ENCODE results near the gene PIK3R6. TPM values are rescaled to one million over a fixed set of nuclear protein-coding genes. Genes with fewer than 3 reads are reported as not detected.
A peak's percentile ranks its signal among the peaks of the same experiment; 100 is the strongest.

PIK3R6 gene
- total and polyA plus RNA-seq, 7 experiments from 2014 or later = 0.06 to 11.3 (median 0.43) TPM

DNA sequence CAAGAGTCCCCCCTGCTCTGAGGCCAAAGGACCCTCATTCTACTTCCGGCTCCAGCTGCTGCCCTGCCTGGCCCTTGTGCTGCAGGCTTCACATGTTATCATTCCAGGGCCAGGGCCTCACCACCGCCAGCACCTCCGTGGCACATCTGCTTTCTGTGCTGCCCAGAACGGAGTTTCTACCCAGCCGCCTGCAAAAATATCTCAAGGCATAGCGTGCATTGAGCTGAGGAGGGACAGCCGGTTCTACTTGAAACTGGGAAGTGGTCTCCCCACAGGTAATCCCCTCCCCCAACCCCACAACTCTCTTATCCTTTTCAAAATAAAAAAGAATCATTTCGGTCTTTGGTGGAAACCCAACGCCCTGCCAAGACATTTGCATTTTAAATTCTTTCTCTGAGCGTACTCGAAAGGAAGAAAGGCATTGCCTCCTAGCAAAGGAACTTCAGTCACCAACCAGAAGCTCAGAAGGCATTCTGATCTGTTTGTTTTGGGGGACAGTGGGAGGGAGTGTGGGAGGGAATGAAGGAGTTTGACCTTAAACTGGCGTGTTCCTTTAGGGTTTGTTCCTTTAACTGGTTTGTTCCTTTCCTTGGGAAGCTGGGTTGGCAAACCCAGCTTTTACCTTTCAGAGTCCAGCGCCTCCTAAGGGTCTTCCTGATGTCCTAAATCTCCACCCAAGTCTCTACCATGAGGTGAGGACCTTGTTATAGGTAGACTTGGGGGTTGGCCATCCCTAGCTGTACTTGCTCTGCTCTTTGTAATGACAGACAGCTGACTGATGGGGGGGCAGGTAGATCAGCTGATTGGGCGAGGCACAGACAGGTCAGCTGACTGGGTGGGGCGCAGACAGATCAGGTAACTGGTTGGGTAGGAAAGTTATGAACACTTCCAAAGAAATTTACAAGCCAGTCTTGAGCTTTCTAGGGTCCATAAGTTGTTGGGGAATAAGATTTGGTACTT is 33.4 kb upstream of the PIK3R6 start:
- POLR2A ChIA-PET = interaction anchor here (0.6 to 4.6 kb wide), 8 partner anchors 18 to 1213 kb away, joined by 3 to 27 read pairs (median 3); partner anchors contain the start of genes PIK3R5 and TP53
- peaks cover 52 to 78% (median 66%) of the 10 kb centered on the region in 7 donors for H3K4me1 Mint-ChIP-seq
- CTCF ChIA-PET = interaction anchor here (0.6 to 1.8 kb wide), 7 partner anchors 39 to 1860 kb away, joined by 3 to 8 read pairs (median 3); no protein-coding TSS in a partner anchor
- H3K9me3 Mint-ChIP-seq = peaks cover 0 to 3% (median 0%) of the 10 kb centered on the region in 11 donors
- intact Hi-C loops (cut with micrococcal nuclease) = no loop called here
- no peaks in the 10 kb centered on the region for H3K27me3 ChIP-seq (ENCODE audit: control insufficient read depth in 2 of 2, insufficient read depth in 2 of 2, low read length in 2 of 2)
- H3K27ac Mint-ChIP-seq = peak overlapping the region in 8 of 9 donors; percentile 78 to 99 (median 96)
- peaks cover 19 to 30% (median 29%) of the 10 kb centered on the region in 3 experiments for H3K36me3 ChIP-seq (ENCODE audit: control insufficient read depth in 2 of 3, insufficient read depth in 3 of 3, low read length in 3 of 3)
- H3K27me3 Mint-ChIP-seq = no peaks in the 10 kb centered on the region
- peak overlapping the region; percentile 80 for H3K27ac ChIP-seq (ENCODE audit: low read depth, low read length)
- peak overlapping the region; percentile 12 to 83 (median 64) for H3K4me3 Mint-ChIP-seq
- H3K4me3 ChIP-seq (ENCODE audit: low read length) = no peak overlapping the region
- peak in 8 of 9 donors; percentile 5 to 49 (median 33) for DNase-seq
- ATAC-seq = no peak
- peaks cover 45 to 58% of the 10 kb centered on the region in 2 donors for H3K4me1 ChIP-seq (ENCODE audit: control insufficient read depth in 2 of 2, insufficient read depth in 2 of 2, low read length in 2 of 2)
- H3K9me3 ChIP-seq (ENCODE audit: control insufficient read depth in 2 of 3, low read length in 3 of 3) = no peaks in the 10 kb centered on the region
- H3K36me3 Mint-ChIP-seq = peaks cover 16 to 66% (median 54%) of the 10 kb centered on the region in 5 donors

DNA sequence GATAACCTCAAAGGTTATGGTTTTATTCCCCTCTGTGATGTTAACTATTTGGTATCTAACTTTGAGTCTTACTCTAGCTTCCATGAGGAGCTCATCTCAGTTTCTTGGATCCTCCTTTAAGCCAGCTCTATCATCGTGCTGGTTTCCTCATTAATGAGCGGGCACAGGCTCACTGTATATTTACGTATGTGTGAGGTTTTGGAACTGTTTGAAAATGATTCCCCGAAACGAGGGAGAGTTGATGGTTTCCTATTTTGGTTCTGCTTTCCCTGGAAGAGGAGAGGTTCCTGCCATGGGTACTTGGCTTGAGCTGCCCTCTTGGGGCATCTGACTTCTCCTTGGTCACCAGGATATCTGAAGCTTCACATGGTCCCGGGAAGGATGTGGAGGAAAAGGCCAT is 32.7 kb upstream of the PIK3R6 start:
- ChIA-PET POLR2A (interaction anchor here (0.9 to 4.6 kb wide), 7 partner anchors 22 to 1213 kb away, joined by 3 to 27 read pairs (median 4); partner anchors contain the start of genes PIK3R5 and TP53), CTCF (interaction anchor here (0.6 to 1.6 kb wide), 3 partner anchors 58 to 1860 kb away, joined by 3 to 5 read pairs (median 3); no protein-coding TSS in a partner anchor)
- Mint-ChIP-seq H3K36me3 (peaks cover 12 to 66% (median 52%) of the 10 kb centered on the region in 5 donors), H3K4me1 (peaks cover 59 to 81% (median 72%) of the 10 kb centered on the region in 7 donors), H3K27me3 (no peaks in the 10 kb centered on the region), H3K27ac (peak overlapping the region in 8 of 9 donors; percentile 78 to 99 (median 96)), H3K4me3 (peak overlapping the region; percentile 49 to 83 (median 64)), H3K9me3 (peaks cover 0 to 3% (median 0%) of the 10 kb centered on the region in 11 donors)
- H3K4me3 ChIP-seq (ENCODE audit: low read length) = no peak overlapping the region
- H3K27ac ChIP-seq (ENCODE audit: low read depth, low read length) = peak overlapping the region; percentile 80
- no peaks in the 10 kb centered on the region for H3K9me3 ChIP-seq (ENCODE audit: control insufficient read depth in 2 of 3, low read length in 3 of 3)
- H3K36me3 ChIP-seq (ENCODE audit: control insufficient read depth in 2 of 3, insufficient read depth in 3 of 3, low read length in 3 of 3) = peaks cover 19 to 25% (median 25%) of the 10 kb centered on the region in 3 experiments
- no peak for DNase-seq
- intact Hi-C loops (cut with micrococcal nuclease) = no loop called here
- ATAC-seq = no peak
- H3K4me1 ChIP-seq (ENCODE audit: control insufficient read depth in 2 of 2, insufficient read depth in 2 of 2, low read length in 2 of 2) = peaks cover 52 to 65% of the 10 kb centered on the region in 2 donors
- no peaks in the 10 kb centered on the region for H3K27me3 ChIP-seq (ENCODE audit: control insufficient read depth in 2 of 2, insufficient read depth in 2 of 2, low read length in 2 of 2)

DNA sequence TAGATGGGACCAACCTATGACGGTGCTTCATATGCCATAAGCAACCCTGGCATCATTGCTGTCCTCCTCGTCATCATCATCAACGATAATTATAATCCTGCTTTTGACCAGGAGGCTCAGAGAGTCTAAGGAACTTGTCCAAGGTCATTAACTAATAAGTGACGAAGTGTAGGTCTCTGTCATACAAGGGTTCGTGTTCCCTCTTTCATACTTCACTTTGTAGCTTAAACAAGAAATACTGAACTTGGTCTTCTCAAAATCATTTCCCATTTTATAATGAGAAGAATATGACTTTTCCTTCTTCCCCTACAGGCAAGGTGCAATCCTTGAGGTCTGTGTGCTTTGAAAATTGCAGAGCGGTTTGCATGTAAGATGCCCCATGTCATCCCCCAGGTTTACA is 31.2 kb upstream of the PIK3R6 start:
- peak overlapping the region; percentile 78 to 99 (median 95) for H3K27ac Mint-ChIP-seq
- peak overlapping the region; percentile 33 for H3K27ac ChIP-seq (ENCODE audit: low read depth, low read length)
- ATAC-seq = no peak
- CTCF ChIA-PET = interaction anchor here (0.9 to 1.6 kb wide), 2 partner anchors 44 to 55 kb away, joined by 3 read pairs; no protein-coding TSS in a partner anchor
- H3K4me3 ChIP-seq (ENCODE audit: low read length) = no peak overlapping the region
- H3K9me3 Mint-ChIP-seq = peaks cover 0 to 3% (median 0%) of the 10 kb centered on the region in 11 donors
- H3K4me3 Mint-ChIP-seq = peak overlapping the region; percentile 54 to 82 (median 76)
- POLR2A ChIA-PET = interaction anchor here (0.6 to 4.6 kb wide), 8 partner anchors 10 to 462 kb away, joined by 3 to 27 read pairs (median 5); partner anchors contain the start of gene PIK3R5
- no peaks in the 10 kb centered on the region for H3K9me3 ChIP-seq (ENCODE audit: control insufficient read depth in 2 of 3, low read length in 3 of 3)
- intact Hi-C loops (cut with micrococcal nuclease) = loop anchor here (1.0 to 10.0 kb wide), 15 partner anchors 13 to 1886 kb away; partner anchors contain the start of genes NDEL1 (in 2 of the 2), PIK3R5 (in 2 of the 2), MFSD6L (in 1 of the 2) and MYH10 (in 1 of the 2)
- no peaks in the 10 kb centered on the region for H3K27me3 Mint-ChIP-seq
- DNase-seq = no peak
- peaks cover 60 to 86% (median 76%) of the 10 kb centered on the region in 7 donors for H3K4me1 Mint-ChIP-seq
- H3K4me1 ChIP-seq (ENCODE audit: control insufficient read depth in 2 of 2, insufficient read depth in 2 of 2, low read length in 2 of 2) = peaks cover 54 to 70% of the 10 kb centered on the region in 2 donors
- H3K27me3 ChIP-seq (ENCODE audit: control insufficient read depth in 2 of 2, insufficient read depth in 2 of 2, low read length in 2 of 2) = no peaks in the 10 kb centered on the region
- peaks cover 5 to 17% (median 11%) of the 10 kb centered on the region in 3 experiments for H3K36me3 ChIP-seq (ENCODE audit: control insufficient read depth in 2 of 3, insufficient read depth in 3 of 3, low read length in 3 of 3)
- peaks cover 8 to 60% (median 46%) of the 10 kb centered on the region in 5 donors for H3K36me3 Mint-ChIP-seq

DNA sequence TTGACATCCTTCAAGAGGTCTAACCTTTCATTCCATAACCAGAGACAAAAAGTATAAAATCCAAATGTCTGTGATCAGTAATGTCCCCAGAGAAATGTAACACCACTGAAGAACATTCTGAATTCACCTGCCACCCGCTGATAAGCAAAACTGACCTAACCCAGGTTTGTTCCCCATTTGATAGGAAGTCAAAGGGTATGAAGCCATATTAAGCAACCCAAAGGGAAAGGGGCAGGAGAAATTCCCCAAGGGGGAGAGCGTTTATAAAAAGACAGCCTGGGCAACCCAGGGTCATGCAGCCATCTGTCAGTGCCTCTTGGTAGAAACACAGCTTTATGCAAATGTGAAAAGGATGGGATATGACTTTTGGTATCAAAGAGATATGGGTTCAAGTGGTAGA is 30.7 kb upstream of the PIK3R6 start:
- peak overlapping the region; percentile 33 for H3K27ac ChIP-seq (ENCODE audit: low read depth, low read length)
- H3K27me3 ChIP-seq (ENCODE audit: control insufficient read depth in 2 of 2, insufficient read depth in 2 of 2, low read length in 2 of 2) = no peaks in the 10 kb centered on the region
- Mint-ChIP-seq H3K36me3 (peaks cover 8 to 59% (median 46%) of the 10 kb centered on the region in 5 donors), H3K27me3 (no peaks in the 10 kb centered on the region), H3K4me1 (peaks cover 60 to 88% (median 76%) of the 10 kb centered on the region in 7 donors), H3K4me3 (peak overlapping the region in 9 of 10 donors; percentile 54 to 82 (median 76)), H3K27ac (peak overlapping the region; percentile 5 to 99 (median 95)), H3K9me3 (peaks cover 0 to 3% (median 0%) of the 10 kb centered on the region in 11 donors)
- peaks cover 54 to 70% of the 10 kb centered on the region in 2 donors for H3K4me1 ChIP-seq (ENCODE audit: control insufficient read depth in 2 of 2, insufficient read depth in 2 of 2, low read length in 2 of 2)
- ChIA-PET POLR2A (interaction anchor here (0.6 to 4.2 kb wide), 4 partner anchors 56 to 796 kb away, joined by 3 to 18 read pairs (median 6); partner anchors contain the start of gene PIK3R5), CTCF (interaction anchor here (0.9 kb wide), 1 partner anchor 44 kb away, joined by 3 read pairs; no protein-coding TSS in a partner anchor)
- H3K4me3 ChIP-seq (ENCODE audit: low read length) = no peak overlapping the region
- intact Hi-C loops (cut with micrococcal nuclease) = loop anchor here (2.0 to 10.0 kb wide), 7 partner anchors 41 to 1885 kb away; partner anchors contain the start of genes MFSD6L (in 1 of the 2), MYH10 (in 1 of the 2), NDEL1 (in 1 of the 2) and RNASEK (in 1 of the 2)
- peaks cover 5 to 22% (median 11%) of the 10 kb centered on the region in 3 experiments for H3K36me3 ChIP-seq (ENCODE audit: control insufficient read depth in 2 of 3, insufficient read depth in 3 of 3, low read length in 3 of 3)
- ATAC-seq (no peak), DNase-seq (no peak)
- no peaks in the 10 kb centered on the region for H3K9me3 ChIP-seq (ENCODE audit: control insufficient read depth in 2 of 3, low read length in 3 of 3)

DNA sequence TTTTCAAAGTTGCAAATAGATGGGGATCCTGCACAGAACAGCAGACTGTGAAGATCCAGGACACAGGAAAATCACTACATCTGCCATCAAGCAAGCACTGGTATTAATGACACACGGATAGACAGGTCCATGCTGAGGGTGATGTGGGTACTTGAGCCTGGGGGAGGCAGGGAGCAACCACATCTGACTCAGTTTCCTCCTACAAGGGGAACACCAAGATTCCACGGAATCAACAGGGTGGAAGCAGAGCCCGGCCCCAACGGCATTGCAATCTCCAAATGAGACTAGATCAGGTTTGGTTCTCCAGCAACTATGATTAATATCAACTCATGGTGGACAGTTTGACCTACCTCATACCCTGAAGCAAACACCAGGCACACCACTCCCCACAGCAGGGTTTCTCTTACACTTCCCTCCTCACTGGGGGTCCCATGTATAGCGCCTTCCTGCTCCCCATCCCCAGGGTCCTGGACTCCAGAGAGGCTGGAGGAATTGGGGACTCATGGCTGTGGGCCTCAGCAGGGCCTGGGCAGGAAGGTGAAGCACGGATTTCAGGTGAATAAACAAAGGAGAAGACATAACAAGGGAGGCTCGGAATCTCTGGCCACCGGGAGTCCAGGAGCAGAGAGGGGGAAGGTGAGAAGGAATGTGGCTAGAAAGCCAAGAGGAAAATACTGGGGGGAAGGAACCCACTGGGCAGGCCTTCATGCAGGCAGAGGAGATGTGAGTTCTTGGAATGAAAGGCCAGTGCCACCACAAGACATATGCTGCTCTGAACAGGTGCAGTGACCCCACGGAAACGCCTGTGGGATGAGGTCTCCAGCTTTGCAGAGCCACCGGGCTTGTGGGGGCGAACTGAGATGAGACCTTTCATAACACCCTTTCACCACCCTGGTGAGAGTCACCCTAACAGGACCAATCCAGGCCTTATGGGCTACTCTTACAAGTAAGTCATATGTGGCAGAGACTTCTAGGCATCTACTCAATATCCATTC is 29.5 kb upstream of the PIK3R6 start:
- POLR2A ChIA-PET = interaction anchor here (0.6 to 2.6 kb wide), 4 partner anchors 11 to 795 kb away, joined by 3 to 10 read pairs (median 3); no protein-coding TSS in a partner anchor
- Histone ChIP-seq H3K4me1 (ENCODE audit: control insufficient read depth in 2 of 2, insufficient read depth in 2 of 2, low read length in 2 of 2) (peaks cover 59 to 70% of the 10 kb centered on the region in 2 donors), H3K4me3 (ENCODE audit: low read length) (no peak overlapping the region), H3K9me3 (ENCODE audit: control insufficient read depth in 2 of 3, low read length in 3 of 3) (no peaks in the 10 kb centered on the region), H3K27ac (ENCODE audit: low read depth, low read length) (no peak overlapping the region), H3K36me3 (ENCODE audit: control insufficient read depth in 2 of 3, insufficient read depth in 3 of 3, low read length in 3 of 3) (peaks cover 11 to 34% (median 13%) of the 10 kb centered on the region in 3 experiments), H3K27me3 (ENCODE audit: control insufficient read depth in 2 of 2, insufficient read depth in 2 of 2, low read length in 2 of 2) (no peaks in the 10 kb centered on the region)
- Mint-ChIP-seq H3K27ac (peak overlapping the region; percentile 37 to 99 (median 95)), H3K27me3 (no peaks in the 10 kb centered on the region), H3K9me3 (peaks cover 0 to 5% (median 0%) of the 10 kb centered on the region in 11 donors), H3K4me1 (peaks cover 63 to 91% (median 77%) of the 10 kb centered on the region in 7 donors), H3K4me3 (peak overlapping the region in 8 of 10 donors; percentile 2 to 79 (median 49)), H3K36me3 (peaks cover 15 to 66% (median 54%) of the 10 kb centered on the region in 5 donors)
- DNase-seq = peak in 1 of 9 donors; percentile 18
- intact Hi-C loops (cut with micrococcal nuclease) = loop anchor here (5.0 to 10.0 kb wide), 5 partner anchors 40 to 460 kb away; partner anchors contain the start of genes MFSD6L (in 1 of the 2), MYH10 (in 1 of the 2) and NDEL1 (in 1 of the 2)
- ATAC-seq = no peak
- CTCF ChIA-PET = no interaction called here

All from naive thymus-derived CD4-positive, alpha-beta T cell (primary cell).